Peyer's patch (tissue), 4 donors: ENCODE measurements around the gene DNAJC12. TPM values are rescaled to one million over a fixed set of nuclear protein-coding genes. Genes with fewer than 3 reads are reported as not detected.

Source experiments
- DNase-seq, 3 donors: peaks; one replicate each; pipeline ENCODE4 v3.0.0-alpha.2; 2017 to 2019
- H3K27ac ChIP-seq, 4 donors: fragments of 200-600 bp; sonication (generic); one replicate each; pipeline ENCODE4 v1.5.1; 2016 to 2019
- H3K27me3 ChIP-seq, 2 donors: fragments of 200-600 bp; sonication (generic); one replicate each; pipeline ENCODE4 v1.5.1; 2019
- H3K36me3 ChIP-seq, 3 donors: fragments of 200-600 bp; sonication (generic); one replicate each; pipeline ENCODE4 v1.5.1; 2016 to 2019
- H3K4me1 ChIP-seq, 4 donors: fragments of 200-600 bp; sonication (generic); one replicate each; pipeline ENCODE4 v1.5.1; 2016 to 2019
- H3K4me3 ChIP-seq, 4 donors: fragments of 200-600 bp; sonication (generic); 1 replicate in 3 of 4; 2 replicates in 1 of 4; pipeline ENCODE4 v1.5.1; 2016 to 2019; ENCODE audit warnings: mild to moderate bottlenecking in 1 of 4
- H3K9me3 ChIP-seq, 4 donors: fragments of 200-600 bp; sonication (generic); one replicate each; pipeline ENCODE4 v1.5.1; 2016 to 2019; ENCODE audit warnings: mild to moderate bottlenecking in 1 of 4
- POLR2A ChIP-seq, 2 donors: fragments of 450-650 bp; IDR thresholded peaks; one replicate each; pipeline ENCODE4 v1.5.1; 2017; ENCODE audit warnings: antibody characterized with exemption in 2 of 2, mild to moderate bottlenecking in 2 of 2, moderate library complexity in 2 of 2
- small RNA-seq, 2 donors: library from RNA; depleted of rRNA; stranded (forward); fragments of <200 nt; gene quantifications; one replicate each; pipeline ENCODE3, GENCODE V24; 2016
- total RNA-seq, 4 donors: library from RNA; depleted of rRNA; stranded (reverse); fragments of >200 nt; gene quantifications; one replicate each; pipeline ENCODE4 v1.1.0, GENCODE V29; 2016
- TF ChIP-seq, protein P1 (sequence below), 6 experiments: fragments of 450-650 bp in 4 of 6; fragments of 200-600 bp in 2 of 6; sonication (generic) in 1 of 6; IDR thresholded peaks; one replicate each; pipeline ENCODE4 v1.5.1; 2017 to 2019; ENCODE audit warnings: antibody characterized with exemption in 6 of 6, mild to moderate bottlenecking in 3 of 6, moderate library complexity in 1 of 6

Gene DNAJC12
- total RNA-seq, 4 donors from 2014 or later, result 1.8 to 3.3 (median 1.9) TPM; not detected in 1

DNA sequence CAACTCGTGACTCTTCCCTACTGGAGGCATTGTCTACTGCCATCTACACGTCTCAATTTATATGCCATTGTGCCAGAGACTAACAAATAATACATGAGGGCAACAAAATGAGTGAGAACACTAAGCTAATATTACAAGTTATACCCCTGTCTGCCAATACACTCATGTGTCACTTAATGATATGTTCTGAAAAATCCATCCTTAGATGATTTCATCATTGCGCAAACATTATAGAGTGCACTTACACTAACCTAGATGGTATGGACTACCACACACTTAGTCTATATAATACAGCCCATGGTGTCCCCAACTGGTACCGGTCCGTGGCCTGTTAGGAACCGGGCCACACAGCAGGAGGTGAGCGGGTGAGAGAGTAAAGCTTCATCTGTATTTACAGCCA is 77.7 kb downstream of the DNAJC12 start:
- peaks cover 0 to 8% (median 0%) of the 10 kb centered on the region in 4 donors for H3K4me1 ChIP-seq
- H3K36me3 ChIP-seq, result no peaks in the 10 kb centered on the region
- no peaks in the 10 kb centered on the region for H3K9me3 ChIP-seq
- no peak for DNase-seq
- no peak for TF ChIP-seq POLR2A (IDR thresholded peaks at IDR 0.05)
- TF ChIP-seq, protein P1, sequence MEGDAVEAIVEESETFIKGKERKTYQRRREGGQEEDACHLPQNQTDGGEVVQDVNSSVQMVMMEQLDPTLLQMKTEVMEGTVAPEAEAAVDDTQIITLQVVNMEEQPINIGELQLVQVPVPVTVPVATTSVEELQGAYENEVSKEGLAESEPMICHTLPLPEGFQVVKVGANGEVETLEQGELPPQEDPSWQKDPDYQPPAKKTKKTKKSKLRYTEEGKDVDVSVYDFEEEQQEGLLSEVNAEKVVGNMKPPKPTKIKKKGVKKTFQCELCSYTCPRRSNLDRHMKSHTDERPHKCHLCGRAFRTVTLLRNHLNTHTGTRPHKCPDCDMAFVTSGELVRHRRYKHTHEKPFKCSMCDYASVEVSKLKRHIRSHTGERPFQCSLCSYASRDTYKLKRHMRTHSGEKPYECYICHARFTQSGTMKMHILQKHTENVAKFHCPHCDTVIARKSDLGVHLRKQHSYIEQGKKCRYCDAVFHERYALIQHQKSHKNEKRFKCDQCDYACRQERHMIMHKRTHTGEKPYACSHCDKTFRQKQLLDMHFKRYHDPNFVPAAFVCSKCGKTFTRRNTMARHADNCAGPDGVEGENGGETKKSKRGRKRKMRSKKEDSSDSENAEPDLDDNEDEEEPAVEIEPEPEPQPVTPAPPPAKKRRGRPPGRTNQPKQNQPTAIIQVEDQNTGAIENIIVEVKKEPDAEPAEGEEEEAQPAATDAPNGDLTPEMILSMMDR (IDR thresholded peaks at IDR 0.05), result no peak
- no peaks in the 10 kb centered on the region for H3K27me3 ChIP-seq
- H3K4me3 ChIP-seq, result no peak overlapping the region
- no peak overlapping the region for H3K27ac ChIP-seq

Small RNAs within 50 kb of the gene (small RNA-seq; reads per million reads assigned to genes)
- gene RN7SL394P (0 reads per million in 2 donors), gene RNU6-1250P (0 reads per million in 2 donors), gene RNU6-523P (0 reads per million in 2 donors)

Other genes with a start within 250 kb of the DNAJC12 start
- gene CTNNA3, start 142.0 kb downstream of the DNAJC12 start, total RNA-seq, result 1 to 10 TPM in 1 of 4 donors, under 1 TPM in 2, not detected in 1; 0.47 to 3.3 (median 0.80) TPM
- 10 to 100 TPM; 12.1 to 25.6 (median 14.0) TPM for gene SIRT1, start 46.5 kb upstream of the DNAJC12 start, total RNA-seq
- 10 to 100 TPM; 49.5 to 91.6 (median 79.0) TPM for gene HERC4, start 237.1 kb upstream of the DNAJC12 start, total RNA-seq